ENCODE measurements around the gene ZFYVE9. TPM values are rescaled to one million over a fixed set of nuclear protein-coding genes. Genes with fewer than 3 reads are reported as not detected.
A peak's percentile ranks its signal among the peaks of the same experiment; 100 is the strongest.

Gene ZFYVE9
- total and polyA plus RNA-seq, 2 of the 8 experiments (the other 6 are each of a cell fraction or from before 2014, with no cell fraction given) = 5.8 to 26.5 TPM

DNA sequence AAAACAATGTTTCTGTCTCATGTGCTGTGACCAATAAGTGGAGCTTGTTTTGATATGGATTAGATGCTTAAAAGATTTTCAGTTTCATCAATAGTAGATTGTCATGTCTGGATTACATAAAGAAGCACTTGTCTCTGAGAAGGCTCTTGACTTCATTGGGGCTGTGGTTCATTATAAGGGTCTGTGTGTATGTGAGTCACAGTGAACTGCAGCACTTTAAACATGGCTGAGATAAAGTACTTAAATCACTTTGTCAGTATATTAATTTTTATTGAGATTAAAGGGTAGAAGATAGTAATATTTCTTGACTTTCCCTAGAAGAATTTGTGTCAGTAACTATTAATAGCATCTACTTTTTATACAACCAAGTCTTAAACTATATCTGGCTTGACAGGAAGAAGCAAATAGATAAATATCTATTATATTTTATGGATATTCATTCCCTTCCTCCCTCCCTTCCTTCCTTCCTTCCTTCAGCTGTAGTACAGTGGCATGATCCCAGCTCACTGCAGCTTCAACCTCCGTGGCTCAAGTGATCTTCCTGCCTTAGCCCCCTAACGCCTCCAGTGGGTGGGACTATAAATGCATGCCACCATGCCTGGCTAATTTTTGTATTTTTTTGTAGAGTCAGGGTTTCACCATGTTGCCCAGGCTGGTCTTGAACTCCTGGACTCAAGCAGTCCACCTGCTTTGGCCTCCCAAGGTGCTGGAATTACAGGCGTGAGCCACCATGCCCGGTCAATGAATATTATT, 48.8 kb downstream of the ZFYVE9 start:
- Histone ChIP-seq H4K91ac (replicated peaks; ENCODE audit: insufficient read length, low read length) (no peak overlapping the region), H3K18ac (ENCODE audit: extremely low read depth, low read length) (no peak overlapping the region), H2BK12ac (ENCODE audit: low read depth, low read length) (no peak overlapping the region), H2BK20ac (ENCODE audit: low read length) (no peak overlapping the region), H3K9me3 (ENCODE audit: insufficient read depth in 2 of 2, low read depth in 1 of 2, low read length in 1 of 2) (no peaks in the 10 kb centered on the region), H2BK15ac (ENCODE audit: low read length) (no peak overlapping the region), H3K9ac (replicated peaks in 1 of 4; ENCODE audit: extremely low read depth in 1 of 4, low read depth in 3 of 4, low read length in 3 of 4) (no peak overlapping the region), H3K27ac (ENCODE audit: low read depth, low read length) (no peak overlapping the region), H3K4me3 (ENCODE audit: extremely low read depth in 1 of 4, insufficient read depth in 2 of 4, low read depth in 3 of 4, low read length in 4 of 4) (no peak overlapping the region), H3K27me3 (replicated peaks in 1 of 4; ENCODE audit: control insufficient read depth in 3 of 4, extremely low read depth in 1 of 4, insufficient read depth in 3 of 4, low read length in 3 of 4) (no peaks in the 10 kb centered on the region), H4K8ac (ENCODE audit: extremely low read depth, insufficient read depth, low read length) (no peak overlapping the region), H3K4ac (replicated peaks; ENCODE audit: insufficient read length, low read depth, low read length) (no peak overlapping the region), H3K14ac (ENCODE audit: insufficient read length) (no peak overlapping the region), H3K56ac (replicated peaks; ENCODE audit: insufficient read length, low read depth, low read length) (no peak overlapping the region), H4K5ac (ENCODE audit: insufficient read length, low read depth, low read length) (no peak overlapping the region), H2AK5ac (ENCODE audit: low read depth, low read length) (no peak overlapping the region), H3K36me3 (ENCODE audit: control insufficient read depth in 2 of 4, insufficient read depth in 4 of 4, low read length in 3 of 4) (no peaks in the 10 kb centered on the region), H2BK120ac (replicated peaks; ENCODE audit: low read depth, low read length) (no peak overlapping the region), H3K23ac (ENCODE audit: insufficient read length) (no peak overlapping the region), H3K79me1 (ENCODE audit: low read depth, low read length) (no peaks in the 10 kb centered on the region), H3K4me2 (ENCODE audit: insufficient read depth in 1 of 2, low read depth in 2 of 2, low read length in 2 of 2) (no peak overlapping the region), H3K23me2 (ENCODE audit: low read depth, low read length) (no peaks in the 10 kb centered on the region), H2AFZ (ENCODE audit: low read length) (no peak overlapping the region), H3K79me2 (ENCODE audit: control insufficient read depth in 1 of 2, insufficient read depth in 2 of 2, low read length in 2 of 2) (no peaks in the 10 kb centered on the region), H4K20me1 (replicated peaks in 1 of 2; ENCODE audit: control insufficient read depth in 1 of 2, insufficient read depth in 2 of 2, low read length in 2 of 2) (no peaks in the 10 kb centered on the region), H2BK5ac (ENCODE audit: low read depth, low read length) (no peak overlapping the region), H3K4me1 (replicated peaks in 1 of 4; ENCODE audit: control insufficient read depth in 3 of 4, insufficient read depth in 4 of 4, low read length in 3 of 4) (no peaks in the 10 kb centered on the region)
- 74% methylated on average over 4 of the region's 4 CpGs; no CpG with 5 or more reads in 1 of the 2 experiments for WGBS, 2 experiments (ENCODE audit: extremely low coverage in 1 of 2, insufficient coverage in 1 of 2, insufficient read length in 1 of 2, insufficient replicate concordance in 2 of 2, low coverage in 1 of 2, low lambda C conversion rate in 2 of 2, missing lambda C conversion rate in 1 of 2)
- FAIRE-seq (no peak), DNase-seq (ENCODE audit: low read depth in 1 of 2, low spot score in 2 of 2) (no peak)
- CTCF ChIA-PET (ENCODE audit: partially characterized antibody) = no interaction called here
- TF ChIP-seq, protein P1, sequence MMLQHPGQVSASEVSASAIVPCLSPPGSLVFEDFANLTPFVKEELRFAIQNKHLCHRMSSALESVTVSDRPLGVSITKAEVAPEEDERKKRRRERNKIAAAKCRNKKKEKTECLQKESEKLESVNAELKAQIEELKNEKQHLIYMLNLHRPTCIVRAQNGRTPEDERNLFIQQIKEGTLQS (IDR thresholded peaks at IDR 0.05; ENCODE audit: insufficient read depth, low read depth, low read length) = no peak
- TF ChIP-seq, protein P2, sequence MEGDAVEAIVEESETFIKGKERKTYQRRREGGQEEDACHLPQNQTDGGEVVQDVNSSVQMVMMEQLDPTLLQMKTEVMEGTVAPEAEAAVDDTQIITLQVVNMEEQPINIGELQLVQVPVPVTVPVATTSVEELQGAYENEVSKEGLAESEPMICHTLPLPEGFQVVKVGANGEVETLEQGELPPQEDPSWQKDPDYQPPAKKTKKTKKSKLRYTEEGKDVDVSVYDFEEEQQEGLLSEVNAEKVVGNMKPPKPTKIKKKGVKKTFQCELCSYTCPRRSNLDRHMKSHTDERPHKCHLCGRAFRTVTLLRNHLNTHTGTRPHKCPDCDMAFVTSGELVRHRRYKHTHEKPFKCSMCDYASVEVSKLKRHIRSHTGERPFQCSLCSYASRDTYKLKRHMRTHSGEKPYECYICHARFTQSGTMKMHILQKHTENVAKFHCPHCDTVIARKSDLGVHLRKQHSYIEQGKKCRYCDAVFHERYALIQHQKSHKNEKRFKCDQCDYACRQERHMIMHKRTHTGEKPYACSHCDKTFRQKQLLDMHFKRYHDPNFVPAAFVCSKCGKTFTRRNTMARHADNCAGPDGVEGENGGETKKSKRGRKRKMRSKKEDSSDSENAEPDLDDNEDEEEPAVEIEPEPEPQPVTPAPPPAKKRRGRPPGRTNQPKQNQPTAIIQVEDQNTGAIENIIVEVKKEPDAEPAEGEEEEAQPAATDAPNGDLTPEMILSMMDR (IDR thresholded peaks at IDR 0.05; ENCODE audit: control extremely low read depth in 1 of 3, insufficient read depth in 1 of 3, low read depth in 1 of 3, low read length in 3 of 3) = peak; percentile 27 to 32 (median 30); a peak in 3 of 4 replicates
- peak; percentile 10 to 31; a peak in 2 of 4 replicates for TF ChIP-seq RAD21 (IDR thresholded peaks at IDR 0.05 in 1 of 2, conservative IDR thresholded peaks at IDR 0.05 in 1 of 2; ENCODE audit: low read depth in 2 of 2, low read length in 2 of 2)
- POLR2A ChIA-PET (ENCODE audit: partially characterized antibody) = interaction anchor here (1.0 kb wide), 1 partner anchor 48 kb away, joined by 3 read pairs; no protein-coding TSS in a partner anchor

Measured in H1 (cell line).